ENCODE results near the gene WDFY2. TPM values are rescaled to one million over a fixed set of nuclear protein-coding genes. Genes with fewer than 3 reads are reported as not detected.

The WDFY2 gene
- total and polyA plus RNA-seq, 11 donors, result 2.0 to 12.6 (median 6.5) TPM

- Histone ChIP-seq H3K36me3 (peaks cover 0 to 72% (median 43%) of the 10 kb centered on the region in 9 donors), H3K9me3 (no peaks in the 10 kb centered on the region), H3K4me3 (no peak overlapping the region), H3K27me3 (no peaks in the 10 kb centered on the region), H3K4me1 (peaks cover 0 to 20% (median 16%) of the 10 kb centered on the region in 12 donors), H3K27ac (no peak overlapping the region)
- intact Hi-C loops (cut with DNase I), result loop anchor here in 2 of 10 donors (10.0 kb wide), 1 partner anchor 177 kb away; the partner anchor contains the start of gene WDFY2 (in 2 of the 2)
- ATAC-seq, result peak; percentile 53 to 66 (median 55)
- peak in 1 of 5 donors; percentile 61 for DNase-seq
- TF ChIP-seq POLR2A (IDR thresholded peaks at IDR 0.05), result no peak
- WGBS, 4 donors, result 78 to 86% (median 82%) methylated on average over 16 of the region's 16 CpGs
Observed at GRCh38 chr13:51761643-51762350, 177.5 kb downstream of the WDFY2 start.

GRCh38 chr13:51763486-51763885, 179.2 kb downstream of the WDFY2 start:
- H3K36me3 ChIP-seq, result peaks cover 0 to 62% (median 31%) of the 10 kb centered on the region in 9 donors
- intact Hi-C loops (cut with DNase I), result loop anchor here in 2 of 10 donors (10.0 kb wide), 1 partner anchor 179 kb away; the partner anchor contains the start of gene WDFY2 (in 2 of the 2)
- peak overlapping the region in 8 of 12 donors; percentile 39 to 92 (median 76) for H3K27ac ChIP-seq
- H3K27me3 ChIP-seq, result no peaks in the 10 kb centered on the region
- H3K4me3 ChIP-seq, result no peak overlapping the region
- peaks cover 0 to 25% (median 20%) of the 10 kb centered on the region in 12 donors for H3K4me1 ChIP-seq
- DNase-seq (no peak), ATAC-seq (no peak)
- no peaks in the 10 kb centered on the region for H3K9me3 ChIP-seq
- 86 to 90% (median 89%) methylated on average over 2 of the region's 2 CpGs for WGBS, 4 donors
- TF ChIP-seq, protein P1, sequence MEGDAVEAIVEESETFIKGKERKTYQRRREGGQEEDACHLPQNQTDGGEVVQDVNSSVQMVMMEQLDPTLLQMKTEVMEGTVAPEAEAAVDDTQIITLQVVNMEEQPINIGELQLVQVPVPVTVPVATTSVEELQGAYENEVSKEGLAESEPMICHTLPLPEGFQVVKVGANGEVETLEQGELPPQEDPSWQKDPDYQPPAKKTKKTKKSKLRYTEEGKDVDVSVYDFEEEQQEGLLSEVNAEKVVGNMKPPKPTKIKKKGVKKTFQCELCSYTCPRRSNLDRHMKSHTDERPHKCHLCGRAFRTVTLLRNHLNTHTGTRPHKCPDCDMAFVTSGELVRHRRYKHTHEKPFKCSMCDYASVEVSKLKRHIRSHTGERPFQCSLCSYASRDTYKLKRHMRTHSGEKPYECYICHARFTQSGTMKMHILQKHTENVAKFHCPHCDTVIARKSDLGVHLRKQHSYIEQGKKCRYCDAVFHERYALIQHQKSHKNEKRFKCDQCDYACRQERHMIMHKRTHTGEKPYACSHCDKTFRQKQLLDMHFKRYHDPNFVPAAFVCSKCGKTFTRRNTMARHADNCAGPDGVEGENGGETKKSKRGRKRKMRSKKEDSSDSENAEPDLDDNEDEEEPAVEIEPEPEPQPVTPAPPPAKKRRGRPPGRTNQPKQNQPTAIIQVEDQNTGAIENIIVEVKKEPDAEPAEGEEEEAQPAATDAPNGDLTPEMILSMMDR (IDR thresholded peaks at IDR 0.05), result no peak
- TF ChIP-seq POLR2A (IDR thresholded peaks at IDR 0.05), result no peak

GRCh38 chr13:51764184-51765141, 180.2 kb downstream of the WDFY2 start:
- DNase-seq, result peak; percentile 65 to 83 (median 72)
- no peaks in the 10 kb centered on the region for H3K27me3 ChIP-seq
- no peaks in the 10 kb centered on the region for H3K9me3 ChIP-seq
- ATAC-seq, result peak; percentile 81 to 93 (median 86)
- H3K4me3 ChIP-seq, result peak overlapping the region in 3 of 12 donors; percentile 5 to 26 (median 21)
- 35 to 47% (median 41%) methylated on average over 12 of the region's 12 CpGs for WGBS, 4 donors
- no peak for TF ChIP-seq POLR2A (IDR thresholded peaks at IDR 0.05)
- TF ChIP-seq, protein P1 (IDR thresholded peaks at IDR 0.05), result peak in 1 of 12 donors; percentile 14
- peak overlapping the region; percentile 39 to 92 (median 72) for H3K27ac ChIP-seq
- H3K4me1 ChIP-seq, result peaks cover 0 to 35% (median 29%) of the 10 kb centered on the region in 12 donors
- intact Hi-C loops (cut with DNase I), result loop anchor here in 4 of 10 donors (5.0 to 10.0 kb wide), 3 partner anchors 180 to 457 kb away; partner anchors contain the start of gene WDFY2 (in 3 of the 4)
- H3K36me3 ChIP-seq, result peaks cover 0 to 53% (median 22%) of the 10 kb centered on the region in 9 donors

DNA sequence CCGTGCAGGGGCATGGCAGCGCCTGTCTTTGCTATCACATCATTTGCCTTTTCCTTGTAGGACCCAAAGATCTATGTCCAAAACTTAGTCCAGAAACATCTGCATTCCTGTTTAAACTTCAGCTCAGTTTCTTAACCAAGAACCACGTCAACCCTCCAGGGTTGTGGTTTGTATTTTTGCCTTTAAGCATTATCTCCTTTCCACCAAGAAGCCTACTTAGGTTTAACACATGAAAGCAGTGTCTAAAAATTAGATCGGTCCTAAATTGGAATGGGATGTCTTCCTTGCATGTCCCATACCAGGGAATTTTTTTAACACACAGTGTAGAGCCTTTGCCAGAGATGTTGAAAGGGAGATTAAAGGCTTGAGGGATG, 180.9 kb downstream of the WDFY2 start:
- H3K27ac ChIP-seq, result peak overlapping the region; percentile 39 to 92 (median 72)
- no peak overlapping the region for H3K4me3 ChIP-seq
- H3K36me3 ChIP-seq, result peaks cover 0 to 46% (median 16%) of the 10 kb centered on the region in 9 donors
- 81 to 89% (median 86%) methylated on average over 4 of the region's 4 CpGs for WGBS, 4 donors
- no peak for ATAC-seq
- peaks cover 0 to 41% (median 36%) of the 10 kb centered on the region in 12 donors for H3K4me1 ChIP-seq
- H3K9me3 ChIP-seq, result no peaks in the 10 kb centered on the region
- no peak for TF ChIP-seq POLR2A (IDR thresholded peaks at IDR 0.05)
- TF ChIP-seq, protein P1 (IDR thresholded peaks at IDR 0.05), result no peak
- intact Hi-C loops (cut with DNase I), result loop anchor here in 4 of 10 donors (5.0 to 10.0 kb wide), 3 partner anchors 180 to 458 kb away; partner anchors contain the start of gene WDFY2 (in 3 of the 4)
- DNase-seq, result no peak
- no peaks in the 10 kb centered on the region for H3K27me3 ChIP-seq
